ENCODE data around the gene SPATA9.

DNA sequence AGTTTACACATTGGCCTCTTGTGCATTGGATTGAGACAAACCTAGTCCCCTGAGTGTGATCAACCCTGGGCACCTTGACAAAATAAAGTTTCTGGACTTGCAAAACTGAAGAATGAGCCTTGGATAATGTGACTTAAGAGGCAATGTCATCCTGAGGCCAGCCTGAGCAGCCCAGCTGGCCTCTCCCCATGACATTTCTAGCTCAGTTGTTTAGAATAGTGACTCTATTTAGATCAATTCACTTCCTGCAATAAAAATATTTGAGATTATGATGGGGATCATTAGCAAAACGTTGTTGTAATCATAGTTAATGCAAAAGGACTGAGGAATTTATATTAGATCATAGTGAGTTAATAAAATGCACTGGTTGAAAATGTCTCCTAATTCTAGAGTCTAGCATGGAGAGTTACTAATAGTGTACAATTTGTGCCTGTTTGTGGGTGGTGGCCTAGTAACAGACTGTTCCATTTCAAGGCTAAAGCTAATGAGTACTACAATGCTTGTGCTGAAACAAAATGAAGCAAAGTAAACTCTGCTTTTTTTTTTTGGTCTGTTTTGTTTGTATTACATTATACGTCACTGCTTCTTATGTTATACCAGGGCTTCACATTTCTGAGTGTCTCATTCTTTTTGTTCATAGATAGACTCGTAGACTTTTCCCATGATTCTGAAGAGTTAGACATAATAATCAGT, 37.4 kb upstream of the SPATA9 start:
- TF ChIP-seq, protein P1, sequence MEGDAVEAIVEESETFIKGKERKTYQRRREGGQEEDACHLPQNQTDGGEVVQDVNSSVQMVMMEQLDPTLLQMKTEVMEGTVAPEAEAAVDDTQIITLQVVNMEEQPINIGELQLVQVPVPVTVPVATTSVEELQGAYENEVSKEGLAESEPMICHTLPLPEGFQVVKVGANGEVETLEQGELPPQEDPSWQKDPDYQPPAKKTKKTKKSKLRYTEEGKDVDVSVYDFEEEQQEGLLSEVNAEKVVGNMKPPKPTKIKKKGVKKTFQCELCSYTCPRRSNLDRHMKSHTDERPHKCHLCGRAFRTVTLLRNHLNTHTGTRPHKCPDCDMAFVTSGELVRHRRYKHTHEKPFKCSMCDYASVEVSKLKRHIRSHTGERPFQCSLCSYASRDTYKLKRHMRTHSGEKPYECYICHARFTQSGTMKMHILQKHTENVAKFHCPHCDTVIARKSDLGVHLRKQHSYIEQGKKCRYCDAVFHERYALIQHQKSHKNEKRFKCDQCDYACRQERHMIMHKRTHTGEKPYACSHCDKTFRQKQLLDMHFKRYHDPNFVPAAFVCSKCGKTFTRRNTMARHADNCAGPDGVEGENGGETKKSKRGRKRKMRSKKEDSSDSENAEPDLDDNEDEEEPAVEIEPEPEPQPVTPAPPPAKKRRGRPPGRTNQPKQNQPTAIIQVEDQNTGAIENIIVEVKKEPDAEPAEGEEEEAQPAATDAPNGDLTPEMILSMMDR (conservative IDR thresholded peaks at IDR 0.05) = no peak
- TF ChIP-seq ZFX (IDR thresholded peaks at IDR 0.05) = no peak
